ENCODE data around the gene TRUB2. TPM values are rescaled to one million over a fixed set of nuclear protein-coding genes. Genes with fewer than 3 reads are reported as not detected.

TRUB2 gene
- total and polyA plus RNA-seq, 2 of the 8 experiments (the other 6 are each of a cell fraction or from before 2014, with no cell fraction given) = 20.7 to 37.8 TPM

Other genes starting within 250 kb of the TRUB2 start
- 76.9 and 81.2 TPM in 2 replicates for gene PTGES2, start 194.7 kb downstream of the TRUB2 start, total RNA-seq (2021; fragmentation: NEBNext Ultra II Directional; extraction: Animal tissue kit (Norgen Biotek cat#: 25700))
- gene PTGES2, start 194.7 kb downstream of the TRUB2 start, polyA plus RNA-seq (2011; rRNA removed) = 80.7 and 119 TPM in 2 replicates
- gene LCN2, start 173.0 kb downstream of the TRUB2 start, total RNA-seq (2021; fragmentation: NEBNext Ultra II Directional; extraction: Animal tissue kit (Norgen Biotek cat#: 25700)) = 1.1 and 1.4 TPM in 2 replicates
- gene LCN2, start 173.0 kb downstream of the TRUB2 start, polyA plus RNA-seq (2011; rRNA removed) = 1.6 TPM in 2 replicates
- gene BBLN, start 162.2 kb downstream of the TRUB2 start, total RNA-seq (2021; fragmentation: NEBNext Ultra II Directional; extraction: Animal tissue kit (Norgen Biotek cat#: 25700)) = 63.1 and 66.4 TPM in 2 replicates
- gene BBLN, start 162.2 kb downstream of the TRUB2 start, polyA plus RNA-seq (2011; rRNA removed) = 164 and 264 TPM in 2 replicates
- 103 and 107 TPM in 2 replicates for gene CIZ1, start 130.9 kb downstream of the TRUB2 start, total RNA-seq (2021; fragmentation: NEBNext Ultra II Directional; extraction: Animal tissue kit (Norgen Biotek cat#: 25700))
- gene CIZ1, start 130.9 kb downstream of the TRUB2 start, polyA plus RNA-seq (2011; rRNA removed) = 66.0 and 87.0 TPM in 2 replicates
- 43.7 and 62.7 TPM in 2 replicates for gene DNM1, start 119.1 kb downstream of the TRUB2 start, total RNA-seq (2021; fragmentation: NEBNext Ultra II Directional; extraction: Animal tissue kit (Norgen Biotek cat#: 25700))
- 34.3 and 55.4 TPM in 2 replicates for gene DNM1, start 119.1 kb downstream of the TRUB2 start, polyA plus RNA-seq (2011; rRNA removed)
- gene GOLGA2, start 46.4 kb downstream of the TRUB2 start, total RNA-seq (2021; fragmentation: NEBNext Ultra II Directional; extraction: Animal tissue kit (Norgen Biotek cat#: 25700)) = 43.6 and 50.1 TPM in 2 replicates
- 13.1 and 15.9 TPM in 2 replicates for gene GOLGA2, start 46.4 kb downstream of the TRUB2 start, polyA plus RNA-seq (2011; rRNA removed)
- gene SWI5, start 46.2 kb downstream of the TRUB2 start, total RNA-seq (2021; fragmentation: NEBNext Ultra II Directional; extraction: Animal tissue kit (Norgen Biotek cat#: 25700)) = 25.5 and 29.0 TPM in 2 replicates
- gene SWI5, start 46.2 kb downstream of the TRUB2 start, polyA plus RNA-seq (2011; rRNA removed) = 54.6 and 59.5 TPM in 2 replicates
- gene COQ4, start 392 bp upstream of the TRUB2 start, total RNA-seq (2021; fragmentation: NEBNext Ultra II Directional; extraction: Animal tissue kit (Norgen Biotek cat#: 25700)) = 30.2 and 32.3 TPM in 2 replicates
- 58.8 and 79.2 TPM in 2 replicates for gene COQ4, start 392 bp upstream of the TRUB2 start, polyA plus RNA-seq (2011; rRNA removed)
- 20.5 and 21.1 TPM in 2 replicates for gene SLC27A4, start 18.1 kb upstream of the TRUB2 start, total RNA-seq (2021; fragmentation: NEBNext Ultra II Directional; extraction: Animal tissue kit (Norgen Biotek cat#: 25700))
- 14.9 and 23.1 TPM in 2 replicates for gene SLC27A4, start 18.1 kb upstream of the TRUB2 start, polyA plus RNA-seq (2011; rRNA removed)
- 60.5 and 62.3 TPM in 2 replicates for gene URM1, start 48.9 kb upstream of the TRUB2 start, total RNA-seq (2021; fragmentation: NEBNext Ultra II Directional; extraction: Animal tissue kit (Norgen Biotek cat#: 25700))
- 58.3 and 71.9 TPM in 2 replicates for gene URM1, start 48.9 kb upstream of the TRUB2 start, polyA plus RNA-seq (2011; rRNA removed)
- gene CERCAM, start 98.4 kb upstream of the TRUB2 start, total RNA-seq (2021; fragmentation: NEBNext Ultra II Directional; extraction: Animal tissue kit (Norgen Biotek cat#: 25700)) = 3.1 and 4.0 TPM in 2 replicates
- gene CERCAM, start 98.4 kb upstream of the TRUB2 start, polyA plus RNA-seq (2011; rRNA removed) = 5.2 and 7.2 TPM in 2 replicates
- gene ODF2, start 133.6 kb upstream of the TRUB2 start, total RNA-seq (2021; fragmentation: NEBNext Ultra II Directional; extraction: Animal tissue kit (Norgen Biotek cat#: 25700)) = 17.9 and 19.9 TPM in 2 replicates
- 5.6 and 7.6 TPM in 2 replicates for gene ODF2, start 133.6 kb upstream of the TRUB2 start, polyA plus RNA-seq (2011; rRNA removed)
- gene GLE1, start 182.3 kb upstream of the TRUB2 start, total RNA-seq (2021; fragmentation: NEBNext Ultra II Directional; extraction: Animal tissue kit (Norgen Biotek cat#: 25700)) = 14.9 and 15.1 TPM in 2 replicates
- 9.6 and 10.0 TPM in 2 replicates for gene GLE1, start 182.3 kb upstream of the TRUB2 start, polyA plus RNA-seq (2011; rRNA removed)
- gene SPTAN1, start 230.1 kb upstream of the TRUB2 start, total RNA-seq (2021; fragmentation: NEBNext Ultra II Directional; extraction: Animal tissue kit (Norgen Biotek cat#: 25700)) = 209 and 216 TPM in 2 replicates
- gene SPTAN1, start 230.1 kb upstream of the TRUB2 start, polyA plus RNA-seq (2011; rRNA removed) = 182 and 242 TPM in 2 replicates